Measurements from ENCODE around the gene DPP10.
"Not testable (repeated sequence)": the region's sequence is repeated elsewhere in the genome, so short reads cannot be mapped to it uniquely, and the experiment has no call there.

The DPP10 gene

GRCh38 chr2:114496959-114497358 lies 54.5 kb downstream of the DPP10 start:
- in situ Hi-C loops (cut with MboI; ENCODE audit: low pct_unique_long_range_greater_than_20kb, low sequenced_read_pairs) = no loop called here
- DNase-seq = no peak

- in situ Hi-C loops (cut with MboI; ENCODE audit: low pct_unique_long_range_greater_than_20kb, low sequenced_read_pairs) = no loop called here
- DNase-seq = no peak
These were observed 56.7 kb downstream of the DPP10 start for GRCh38 chr2:114499101-114499500.

DNA sequence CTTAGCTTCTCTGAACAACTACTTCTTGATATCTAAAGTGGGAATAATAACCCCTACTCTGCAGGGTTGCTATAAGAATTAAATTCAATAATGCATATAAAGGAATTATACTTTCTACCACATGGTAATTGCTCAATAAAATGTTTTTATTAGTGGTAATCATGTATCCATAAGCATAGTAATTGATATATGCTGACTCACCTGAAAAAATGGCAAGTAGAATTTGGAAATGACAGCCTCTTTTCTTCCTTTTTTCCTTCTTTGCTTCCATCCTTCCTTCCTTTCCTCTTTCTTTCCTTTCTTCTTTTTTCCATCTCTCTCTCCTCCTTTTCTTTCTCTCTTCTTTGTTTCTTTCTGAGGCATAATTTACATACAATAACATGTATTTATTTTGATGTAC lies 65.3 kb downstream of the DPP10 start:
- in situ Hi-C loops (cut with MboI; ENCODE audit: low pct_unique_long_range_greater_than_20kb, low sequenced_read_pairs) = no loop called here
- DNase-seq = no peak

GRCh38 chr2:114515882-114516281 lies 73.4 kb downstream of the DPP10 start:
- no peak for DNase-seq
- in situ Hi-C loops (cut with MboI; ENCODE audit: low pct_unique_long_range_greater_than_20kb, low sequenced_read_pairs) = no loop called here

DNA sequence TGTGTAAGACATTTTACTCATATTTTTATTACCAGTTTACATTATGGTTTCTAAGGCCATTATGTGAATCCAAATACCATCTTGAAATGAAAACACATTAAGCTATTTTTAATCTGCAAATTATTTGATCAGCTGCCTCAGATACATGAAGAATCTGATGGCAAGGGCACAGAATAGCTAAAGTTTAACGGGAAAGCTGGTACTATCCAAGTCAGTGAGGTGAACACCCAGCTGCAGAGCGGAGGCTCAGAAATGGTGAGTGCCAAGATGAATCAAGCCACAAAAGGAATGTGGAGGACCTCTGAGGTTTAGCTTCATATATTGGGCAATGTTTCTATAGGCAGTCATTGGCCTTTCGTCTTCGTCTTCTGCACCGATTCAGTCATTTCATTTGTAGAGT lies 75.1 kb downstream of the DPP10 start:
- no peak for DNase-seq
- in situ Hi-C loops (cut with MboI; ENCODE audit: low pct_unique_long_range_greater_than_20kb, low sequenced_read_pairs) = no loop called here

DNA sequence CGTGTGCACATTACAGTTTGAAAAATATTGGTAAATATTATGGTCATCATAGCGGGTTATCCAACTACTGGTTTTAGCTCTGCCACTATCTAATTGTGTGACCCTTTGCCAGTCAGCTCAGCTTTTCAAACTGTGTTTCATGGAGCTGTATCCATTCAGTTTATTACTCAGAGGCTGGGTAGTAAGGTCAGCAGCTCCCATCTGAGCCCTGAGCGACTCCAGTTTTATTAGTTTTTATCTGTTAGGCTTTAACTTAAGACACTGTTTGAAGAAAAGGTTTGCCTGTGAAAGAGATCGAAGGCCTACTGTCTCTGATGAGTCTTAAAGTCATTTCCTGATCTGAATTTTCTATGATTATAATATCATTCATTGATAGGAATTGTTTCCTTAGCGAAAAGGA lies 76.3 kb downstream of the DPP10 start:
- no peak for DNase-seq
- in situ Hi-C loops (cut with MboI; ENCODE audit: low pct_unique_long_range_greater_than_20kb, low sequenced_read_pairs) = no loop called here

- in situ Hi-C loops (cut with MboI; ENCODE audit: low pct_unique_long_range_greater_than_20kb, low sequenced_read_pairs) = not testable (repeated sequence)
These were observed 80.2 kb downstream of the DPP10 start for GRCh38 chr2:114522612-114523011.

GRCh38 chr2:114525955-114526354 lies 83.5 kb downstream of the DPP10 start:
- no peak for DNase-seq
- in situ Hi-C loops (cut with MboI; ENCODE audit: low pct_unique_long_range_greater_than_20kb, low sequenced_read_pairs) = no loop called here

More at GRCh38 chr2:114522612-114523011, 80.2 kb downstream of the DPP10 start:
- DNase-seq = not testable (repeated sequence)

GRCh38 chr2:114526841-114527240 lies 84.4 kb downstream of the DPP10 start:
- in situ Hi-C loops (cut with MboI; ENCODE audit: low pct_unique_long_range_greater_than_20kb, low sequenced_read_pairs) = no loop called here
- no peak for DNase-seq

DNA sequence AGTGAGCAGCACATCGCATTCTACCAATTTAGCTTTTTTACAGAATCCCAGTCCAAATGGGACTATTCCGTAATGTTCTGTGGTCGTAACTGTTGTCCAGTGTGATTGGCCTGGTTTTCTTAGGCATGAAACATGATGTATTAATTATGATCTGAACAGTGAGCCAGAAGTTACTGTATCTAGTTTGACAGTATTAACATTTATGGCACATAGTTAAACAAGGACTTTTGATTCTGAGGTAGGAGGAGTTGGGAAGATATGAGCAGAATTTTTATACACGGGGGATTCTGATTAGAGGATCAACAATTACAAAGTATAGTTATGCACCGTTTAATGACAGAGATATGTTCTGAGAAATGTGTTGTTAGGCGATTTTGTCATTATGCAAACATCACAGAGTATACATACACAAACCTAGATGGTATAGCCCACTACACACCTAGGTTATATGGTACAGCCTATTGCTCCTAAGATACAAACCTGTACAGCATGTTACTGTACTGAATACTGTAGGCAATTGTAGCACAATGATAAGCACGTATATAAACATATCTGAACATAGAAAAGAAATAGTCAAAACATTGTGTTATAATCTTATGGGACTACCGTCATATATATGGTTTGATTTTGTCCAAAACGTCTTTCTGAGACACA lies 85.0 kb downstream of the DPP10 start:
- no peak for DNase-seq
- in situ Hi-C loops (cut with MboI; ENCODE audit: low pct_unique_long_range_greater_than_20kb, low sequenced_read_pairs) = no loop called here

- in situ Hi-C loops (cut with MboI; ENCODE audit: low pct_unique_long_range_greater_than_20kb, low sequenced_read_pairs) = no loop called here
These were observed 92.0 kb downstream of the DPP10 start for GRCh38 chr2:114534116-114535084.

GRCh38 chr2:114537777-114538176 lies 95.3 kb downstream of the DPP10 start:
- in situ Hi-C loops (cut with MboI; ENCODE audit: low pct_unique_long_range_greater_than_20kb, low sequenced_read_pairs) = no loop called here
- no peak for DNase-seq

More at GRCh38 chr2:114534116-114535084, 92.0 kb downstream of the DPP10 start:
- peak; percentile 5 for DNase-seq

DNA sequence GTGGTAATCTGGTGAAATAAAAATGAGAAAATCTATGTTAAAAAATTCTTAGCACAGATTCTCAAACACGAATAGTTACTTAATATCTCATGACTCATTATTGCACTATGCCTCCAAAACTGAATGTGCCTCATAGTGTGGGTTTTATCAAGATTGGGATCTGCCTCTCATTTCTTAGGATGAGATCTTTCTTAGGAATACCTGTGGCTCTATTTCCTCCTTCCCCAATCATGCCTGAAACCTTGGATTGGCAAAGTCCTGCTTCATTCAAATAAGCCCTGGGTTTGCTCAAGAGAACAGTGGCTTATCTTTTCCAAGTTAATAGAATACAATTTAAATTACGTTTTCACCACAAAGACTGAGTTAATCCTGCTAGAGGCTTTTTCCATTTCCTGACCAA lies 100.3 kb downstream of the DPP10 start:
- in situ Hi-C loops (cut with MboI; ENCODE audit: low pct_unique_long_range_greater_than_20kb, low sequenced_read_pairs) = no loop called here

DNA sequence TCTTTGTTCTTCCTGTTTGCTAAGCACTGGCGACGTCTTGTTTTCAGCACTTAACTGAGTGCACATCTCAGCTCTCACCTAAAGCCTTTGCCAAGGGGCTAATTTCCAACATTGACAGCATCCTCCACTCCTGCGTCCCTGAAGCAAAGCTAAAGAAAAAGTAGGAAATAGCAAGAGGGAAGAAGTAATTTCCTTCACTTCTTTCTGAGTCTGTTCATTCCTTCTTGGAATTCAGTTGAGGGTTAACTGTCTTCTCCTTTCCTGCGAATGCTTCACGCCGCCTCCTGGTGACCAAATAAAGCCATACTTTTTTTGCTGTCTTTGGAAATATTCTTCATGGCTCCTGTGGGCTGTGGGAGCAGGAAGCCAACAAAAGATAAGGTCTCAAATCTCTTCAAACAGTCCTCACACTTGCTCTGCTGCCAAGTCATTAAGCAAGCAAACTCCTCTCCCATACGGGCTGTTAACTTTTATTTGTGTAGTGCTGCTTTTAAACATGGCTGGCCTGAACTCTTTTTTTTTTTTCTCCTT lies 100.9 kb downstream of the DPP10 start:
- in situ Hi-C loops (cut with MboI; ENCODE audit: low pct_unique_long_range_greater_than_20kb, low sequenced_read_pairs) = no loop called here
- peak; percentile 45 for DNase-seq

More for the DNA sequence above, 100.3 kb downstream of the DPP10 start:
- no peak for DNase-seq

GRCh38 chr2:114545052-114545451 lies 102.6 kb downstream of the DPP10 start:
- no peak for DNase-seq
- in situ Hi-C loops (cut with MboI; ENCODE audit: low pct_unique_long_range_greater_than_20kb, low sequenced_read_pairs) = no loop called here

- in situ Hi-C loops (cut with MboI; ENCODE audit: low pct_unique_long_range_greater_than_20kb, low sequenced_read_pairs) = no loop called here
- no peak for DNase-seq
These were observed 104.1 kb downstream of the DPP10 start for GRCh38 chr2:114546531-114546930.

DNA sequence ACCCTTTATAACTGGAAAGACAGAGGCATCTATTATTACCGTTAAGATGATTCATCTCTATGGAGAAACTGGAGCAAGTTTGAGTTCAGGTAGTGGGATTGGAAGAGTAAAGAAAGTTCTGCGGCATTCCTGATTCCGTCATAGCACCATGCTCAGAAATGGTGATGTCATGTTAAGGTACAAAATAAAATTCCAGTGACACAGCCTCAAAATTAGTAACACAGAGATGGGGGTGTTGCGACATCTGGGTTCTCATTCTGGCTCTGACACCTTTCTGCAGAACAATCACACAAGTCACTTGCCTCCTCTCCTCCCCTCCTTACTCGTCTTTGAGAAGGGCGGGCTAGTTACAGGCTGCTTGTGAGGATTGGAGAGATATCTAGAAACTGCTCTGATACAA lies 105.7 kb downstream of the DPP10 start:
- in situ Hi-C loops (cut with MboI; ENCODE audit: low pct_unique_long_range_greater_than_20kb, low sequenced_read_pairs) = no loop called here
- no peak for DNase-seq

- in situ Hi-C loops (cut with MboI; ENCODE audit: low pct_unique_long_range_greater_than_20kb, low sequenced_read_pairs) = loop anchor here (25.0 kb wide), 1 partner anchor 563 kb away; no protein-coding TSS in a partner anchor
- DNase-seq = no peak
These were observed 107.9 kb downstream of the DPP10 start for GRCh38 chr2:114550364-114550763.

DNA sequence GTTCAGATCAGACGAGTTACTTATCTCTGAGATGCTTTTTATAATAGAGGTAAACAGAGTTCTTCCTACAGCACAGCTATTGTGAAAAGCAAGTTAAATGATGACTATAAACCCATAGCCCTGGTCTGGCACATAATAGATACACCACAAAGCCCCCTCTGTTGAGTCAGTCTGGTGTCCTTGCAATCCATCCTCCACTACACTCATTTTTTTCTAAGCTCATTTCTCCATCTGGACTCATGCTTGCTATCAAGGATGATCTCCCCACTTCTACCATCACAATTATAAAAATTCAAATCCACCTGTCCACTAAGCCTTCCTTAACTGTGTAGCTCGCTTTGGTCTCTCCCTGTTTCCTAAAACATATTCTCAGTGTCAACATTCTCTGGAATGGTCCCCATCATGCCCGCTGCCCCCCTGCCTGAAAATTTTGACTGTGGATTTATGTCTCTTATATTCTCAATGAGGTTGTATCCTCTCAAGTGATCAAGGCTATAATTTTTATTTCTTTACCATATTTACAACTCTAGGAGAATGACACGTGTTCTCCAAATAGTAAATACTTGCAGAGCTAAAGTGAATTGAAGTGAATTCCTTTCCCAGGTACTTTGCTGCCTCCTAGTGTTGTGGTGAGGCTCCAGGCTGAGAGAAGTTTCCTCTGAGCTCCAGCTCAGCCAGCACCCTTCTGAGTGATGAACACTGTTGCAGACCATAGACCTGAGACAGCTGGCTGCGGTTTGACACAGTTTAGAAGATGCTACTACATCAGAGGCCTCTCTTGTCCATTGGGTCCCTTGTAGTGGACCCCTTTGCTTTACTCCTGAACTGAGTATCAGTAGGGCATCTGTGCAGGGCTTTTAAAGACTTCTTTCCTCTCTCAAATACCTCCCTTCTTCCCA lies 108.7 kb downstream of the DPP10 start:
- in situ Hi-C loops (cut with MboI; ENCODE audit: low pct_unique_long_range_greater_than_20kb, low sequenced_read_pairs) = loop anchor here (25.0 kb wide), 1 partner anchor 564 kb away; no protein-coding TSS in a partner anchor
- DNase-seq = peak; percentile 53

All from KBM-7 (cell line).